Brain microvascular endothelial cell (primary cell): ENCODE measurements around the gene SH3TC2.

Source experiments
- DNase-seq: peaks from one replicate; pipeline ENCODE4 v3.0.0-alpha.2; 2020
- H3K27ac ChIP-seq: fragments of 250-450 bp; sonication (Bioruptor Pico); 2 replicates; pipeline ENCODE4 v1.5.1; 2020; ENCODE audit warnings: mild to moderate bottlenecking, moderate library complexity
- H3K27me3 ChIP-seq: fragments of 250-450 bp; sonication (Bioruptor Pico); replicated peaks from 2 replicates; pipeline ENCODE4 v1.5.1; 2020; ENCODE audit warnings: mild to moderate bottlenecking
- H3K36me3 ChIP-seq: fragments of 250-450 bp; sonication (Bioruptor Pico); replicated peaks from 2 replicates; pipeline ENCODE4 v1.5.1; 2020; ENCODE audit warnings: mild to moderate bottlenecking
- H3K4me3 ChIP-seq: 2 replicates; pipeline ENCODE4 v1.5.1; 2011; ENCODE audit warnings: low read depth, mild to moderate bottlenecking, control low read depth, low read length, moderate library complexity
- in situ Hi-C: cut with HindIII; loops from 2 replicates; pipeline ENCODE4 v1.10.0; 2017; ENCODE audit warnings: low sequenced_read_pairs, low pct_ligation_motif_present
- TF ChIP-seq, protein P1 (sequence below): IDR thresholded peaks from 2 replicates; pipeline ENCODE4 v1.5.1; 2011; ENCODE audit warnings: low read depth, mild to moderate bottlenecking, moderate library complexity, low read length, control low read depth, inconsistent platforms; ENCODE audit errors: missing control alignments

SH3TC2 gene

DNA sequence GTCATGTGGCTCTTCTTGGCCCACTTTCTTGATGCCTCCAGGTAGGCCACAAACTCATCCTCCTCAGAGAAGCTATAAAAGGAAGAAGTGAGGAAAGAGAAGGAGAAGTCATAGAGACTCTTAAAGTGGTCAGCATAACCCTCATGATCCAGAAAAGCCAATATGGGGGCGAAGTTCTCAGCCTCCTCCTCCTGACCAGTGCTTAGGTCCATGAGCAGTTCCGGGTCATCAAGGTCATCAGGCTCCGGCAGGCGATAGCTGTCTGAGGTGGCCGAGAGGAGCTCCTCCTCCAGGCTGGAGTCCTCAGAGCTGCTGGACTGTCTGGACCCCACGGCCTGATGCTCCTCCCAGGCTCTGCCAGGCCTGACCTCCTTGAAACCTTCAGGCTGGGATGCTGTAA lies 34.7 kb downstream of the SH3TC2 start:
- no peaks in the 10 kb centered on the region for H3K36me3 ChIP-seq
- no peak overlapping the region for H3K4me3 ChIP-seq
- no peaks in the 10 kb centered on the region for H3K27me3 ChIP-seq
- TF ChIP-seq, protein P1, sequence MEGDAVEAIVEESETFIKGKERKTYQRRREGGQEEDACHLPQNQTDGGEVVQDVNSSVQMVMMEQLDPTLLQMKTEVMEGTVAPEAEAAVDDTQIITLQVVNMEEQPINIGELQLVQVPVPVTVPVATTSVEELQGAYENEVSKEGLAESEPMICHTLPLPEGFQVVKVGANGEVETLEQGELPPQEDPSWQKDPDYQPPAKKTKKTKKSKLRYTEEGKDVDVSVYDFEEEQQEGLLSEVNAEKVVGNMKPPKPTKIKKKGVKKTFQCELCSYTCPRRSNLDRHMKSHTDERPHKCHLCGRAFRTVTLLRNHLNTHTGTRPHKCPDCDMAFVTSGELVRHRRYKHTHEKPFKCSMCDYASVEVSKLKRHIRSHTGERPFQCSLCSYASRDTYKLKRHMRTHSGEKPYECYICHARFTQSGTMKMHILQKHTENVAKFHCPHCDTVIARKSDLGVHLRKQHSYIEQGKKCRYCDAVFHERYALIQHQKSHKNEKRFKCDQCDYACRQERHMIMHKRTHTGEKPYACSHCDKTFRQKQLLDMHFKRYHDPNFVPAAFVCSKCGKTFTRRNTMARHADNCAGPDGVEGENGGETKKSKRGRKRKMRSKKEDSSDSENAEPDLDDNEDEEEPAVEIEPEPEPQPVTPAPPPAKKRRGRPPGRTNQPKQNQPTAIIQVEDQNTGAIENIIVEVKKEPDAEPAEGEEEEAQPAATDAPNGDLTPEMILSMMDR = no peak
- in situ Hi-C loops = no loop called here
- DNase-seq = no peak
- H3K27ac ChIP-seq = no peak overlapping the region

- in situ Hi-C loops = no loop called here
- Histone ChIP-seq H3K27me3 (no peaks in the 10 kb centered on the region), H3K4me3 (no peak overlapping the region), H3K36me3 (no peaks in the 10 kb centered on the region), H3K27ac (no peak overlapping the region)
- no peak for DNase-seq
- TF ChIP-seq, protein P1 = no peak
Measured at GRCh38 chr5:149027636-149028035, 35.2 kb downstream of the SH3TC2 start.

GRCh38 chr5:149024943-149025342 lies 37.9 kb downstream of the SH3TC2 start:
- Histone ChIP-seq H3K36me3 (no peaks in the 10 kb centered on the region), H3K4me3 (no peak overlapping the region), H3K27me3 (no peaks in the 10 kb centered on the region), H3K27ac (no peak overlapping the region)
- no peak for DNase-seq
- in situ Hi-C loops = no loop called here
- TF ChIP-seq, protein P1 = no peak

- DNase-seq = no peak
- no peaks in the 10 kb centered on the region for H3K27me3 ChIP-seq
- no peak overlapping the region for H3K27ac ChIP-seq
- H3K36me3 ChIP-seq = no peaks in the 10 kb centered on the region
- in situ Hi-C loops = no loop called here
- TF ChIP-seq, protein P1 = no peak
- H3K4me3 ChIP-seq = no peak overlapping the region
Measured at GRCh38 chr5:149024477-149024876, 38.4 kb downstream of the SH3TC2 start.

- no peak overlapping the region for H3K27ac ChIP-seq
- TF ChIP-seq, protein P1 = no peak
- H3K27me3 ChIP-seq = no peaks in the 10 kb centered on the region
- no peak for DNase-seq
- H3K4me3 ChIP-seq = no peak overlapping the region
- in situ Hi-C loops = no loop called here
- H3K36me3 ChIP-seq = no peaks in the 10 kb centered on the region
Measured at GRCh38 chr5:149022200-149022599, 40.7 kb downstream of the SH3TC2 start.

- Histone ChIP-seq H3K27ac (no peak overlapping the region), H3K4me3 (no peak overlapping the region), H3K36me3 (no peaks in the 10 kb centered on the region), H3K27me3 (no peaks in the 10 kb centered on the region)
- no peak for DNase-seq
- TF ChIP-seq, protein P1 = no peak
- in situ Hi-C loops = no loop called here
Measured at GRCh38 chr5:149019679-149020078, 43.2 kb downstream of the SH3TC2 start.
